ENCODE data around the gene RAD1.

Gene RAD1

DNA sequence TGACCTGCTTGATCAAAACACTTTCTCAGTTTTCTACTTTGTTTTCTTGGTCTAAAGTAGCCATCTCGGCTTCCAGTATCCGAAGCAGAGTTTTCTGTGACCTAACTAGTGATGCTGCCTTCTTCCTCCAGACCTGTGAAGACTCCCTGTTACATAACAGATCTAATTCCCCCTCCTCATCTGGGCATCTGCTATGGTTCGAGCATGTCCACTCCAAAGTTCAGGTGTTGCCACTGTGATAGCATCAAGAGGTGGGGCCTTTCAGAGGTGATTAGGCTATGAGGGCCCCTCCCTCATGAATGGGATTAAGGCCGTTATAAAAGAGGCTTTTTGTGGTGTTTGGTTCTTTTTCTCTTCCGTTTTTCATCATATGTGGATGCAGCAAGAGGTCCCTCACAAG lies 56.1 kb downstream of the RAD1 start:
- in situ Hi-C loops (cut with HindIII; ENCODE audit: low sequenced_read_pairs), result no loop called here
- TF ChIP-seq, protein P1, sequence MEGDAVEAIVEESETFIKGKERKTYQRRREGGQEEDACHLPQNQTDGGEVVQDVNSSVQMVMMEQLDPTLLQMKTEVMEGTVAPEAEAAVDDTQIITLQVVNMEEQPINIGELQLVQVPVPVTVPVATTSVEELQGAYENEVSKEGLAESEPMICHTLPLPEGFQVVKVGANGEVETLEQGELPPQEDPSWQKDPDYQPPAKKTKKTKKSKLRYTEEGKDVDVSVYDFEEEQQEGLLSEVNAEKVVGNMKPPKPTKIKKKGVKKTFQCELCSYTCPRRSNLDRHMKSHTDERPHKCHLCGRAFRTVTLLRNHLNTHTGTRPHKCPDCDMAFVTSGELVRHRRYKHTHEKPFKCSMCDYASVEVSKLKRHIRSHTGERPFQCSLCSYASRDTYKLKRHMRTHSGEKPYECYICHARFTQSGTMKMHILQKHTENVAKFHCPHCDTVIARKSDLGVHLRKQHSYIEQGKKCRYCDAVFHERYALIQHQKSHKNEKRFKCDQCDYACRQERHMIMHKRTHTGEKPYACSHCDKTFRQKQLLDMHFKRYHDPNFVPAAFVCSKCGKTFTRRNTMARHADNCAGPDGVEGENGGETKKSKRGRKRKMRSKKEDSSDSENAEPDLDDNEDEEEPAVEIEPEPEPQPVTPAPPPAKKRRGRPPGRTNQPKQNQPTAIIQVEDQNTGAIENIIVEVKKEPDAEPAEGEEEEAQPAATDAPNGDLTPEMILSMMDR (IDR thresholded peaks at IDR 0.05; ENCODE audit: low read depth, low read length, missing control alignments), result no peak
- DNase-seq (ENCODE audit: low read depth), result no peak
- H3K4me3 ChIP-seq (ENCODE audit: low read depth, low read length), result no peak overlapping the region

DNA sequence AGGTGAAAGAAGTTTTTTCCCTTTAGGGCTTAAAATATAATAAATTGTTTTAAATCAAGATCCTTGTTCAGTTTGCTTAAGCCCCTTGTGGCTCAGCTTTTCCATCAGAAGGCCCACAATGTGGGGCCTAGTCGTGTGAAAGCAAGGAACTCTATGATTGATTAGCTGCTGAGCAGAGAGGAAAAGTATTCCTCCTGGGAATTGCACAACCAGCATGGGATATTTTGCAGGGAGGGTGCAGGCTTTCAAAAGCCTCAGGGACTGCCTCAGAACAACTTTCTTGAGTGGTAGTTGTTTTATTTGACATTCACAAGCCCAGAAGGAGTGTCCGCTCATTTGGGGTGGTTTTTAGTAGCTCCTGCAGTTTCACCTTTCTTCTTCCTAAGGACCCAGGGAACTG lies 56.5 kb downstream of the RAD1 start:
- no peak overlapping the region for H3K4me3 ChIP-seq (ENCODE audit: low read depth, low read length)
- in situ Hi-C loops (cut with HindIII; ENCODE audit: low sequenced_read_pairs), result no loop called here
- TF ChIP-seq, protein P1 (IDR thresholded peaks at IDR 0.05; ENCODE audit: low read depth, low read length, missing control alignments), result no peak
- DNase-seq (ENCODE audit: low read depth), result no peak

DNA sequence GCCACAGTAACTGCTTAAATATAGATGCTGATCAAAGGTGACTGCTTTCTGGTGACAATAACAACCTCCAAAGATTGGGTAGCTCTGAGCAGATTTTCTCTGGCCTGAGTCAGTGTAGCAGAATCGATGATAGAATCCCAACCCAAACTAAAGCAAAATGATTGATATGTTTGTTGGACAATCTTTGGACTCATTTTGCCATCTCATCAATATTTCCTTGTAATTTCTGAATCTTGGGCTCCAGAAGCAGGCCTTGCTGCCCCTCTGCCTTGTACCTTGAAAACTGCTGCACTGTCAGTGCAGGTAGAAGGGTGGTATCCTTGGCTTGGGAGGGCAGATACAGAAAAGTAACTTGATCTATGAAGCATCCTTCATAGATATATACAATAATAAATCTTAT lies 57.4 kb downstream of the RAD1 start:
- TF ChIP-seq, protein P1 (IDR thresholded peaks at IDR 0.05; ENCODE audit: low read depth, low read length, missing control alignments), result no peak
- DNase-seq (ENCODE audit: low read depth), result no peak
- in situ Hi-C loops (cut with HindIII; ENCODE audit: low sequenced_read_pairs), result no loop called here
- no peak overlapping the region for H3K4me3 ChIP-seq (ENCODE audit: low read depth, low read length)

DNA sequence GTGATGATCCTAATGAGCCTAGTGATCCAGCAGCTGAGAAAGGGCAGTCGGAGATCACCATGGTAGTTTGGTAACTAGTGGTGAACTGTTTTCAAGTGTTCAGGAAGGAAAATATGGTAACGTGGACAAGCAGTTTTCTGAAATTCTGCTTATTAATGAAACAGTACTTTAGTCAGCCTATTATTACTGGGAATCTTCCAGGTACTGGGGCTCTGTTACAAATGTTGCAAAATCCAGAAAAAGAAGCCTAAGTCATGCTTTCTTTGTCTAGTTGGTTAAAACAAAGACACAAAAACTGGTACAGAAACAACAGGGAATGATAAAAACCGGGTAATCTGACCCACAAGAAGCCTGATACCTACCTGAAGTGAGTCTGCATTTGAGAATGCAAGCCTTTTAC lies 58.1 kb downstream of the RAD1 start:
- in situ Hi-C loops (cut with HindIII; ENCODE audit: low sequenced_read_pairs), result no loop called here
- no peak for DNase-seq (ENCODE audit: low read depth)
- TF ChIP-seq, protein P1 (IDR thresholded peaks at IDR 0.05; ENCODE audit: low read depth, low read length, missing control alignments), result no peak
- H3K4me3 ChIP-seq (ENCODE audit: low read depth, low read length), result no peak overlapping the region

All from astrocyte of the cerebellum (primary cell).